NCI-H1105 treated with DMSO at 0.1 percent for 48 hours (cell line): ENCODE measurements around the gene NUDCD2.
"Not testable (repeated sequence)": the region's sequence is repeated elsewhere in the genome, so short reads cannot be mapped to it uniquely, and the experiment has no call there.

Experiments
- DNase-seq: peaks from one replicate; lab custom pipeline; 2025; lab: John Stamatoyannopoulos, UW

The NUDCD2 gene

GRCh38 chr5:163467682-163468081 lies 7.8 kb upstream of the NUDCD2 start:
- no peak for DNase-seq

- DNase-seq: no peak
Observed at GRCh38 chr5:163463063-163463435, 3.1 kb upstream of the NUDCD2 start.

GRCh38 chr5:163460562-163461171 lies 765 bp upstream of the NUDCD2 start, which contains the start of gene HMMR:
HMMR (plus strand) TSS chr5:163460632; CDS start chr5:163460693, 61 bp downstream.
- peak; percentile 32 for DNase-seq

- peak; percentile 32 for DNase-seq
Observed at GRCh38 chr5:163459462-163459818, 462 bp downstream of the NUDCD2 start.

GRCh38 chr5:163458778-163459385 lies 1.0 kb downstream of the NUDCD2 start:
- DNase-seq: no peak

GRCh38 chr5:163456840-163457239 lies 3.1 kb downstream of the NUDCD2 start:
- no peak for DNase-seq

GRCh38 chr5:163456029-163456589 lies 3.8 kb downstream of the NUDCD2 start:
- no peak for DNase-seq

GRCh38 chr5:163455406-163455805 lies 4.5 kb downstream of the NUDCD2 start:
- not testable (repeated sequence) for DNase-seq

- DNase-seq: no peak
Observed at GRCh38 chr5:163453705-163454104, 6.2 kb downstream of the NUDCD2 start.

- no peak for DNase-seq
Observed at GRCh38 chr5:163451489-163451888, 8.4 kb downstream of the NUDCD2 start.

GRCh38 chr5:163448491-163448890 lies 11.4 kb downstream of the NUDCD2 start:
- no peak for DNase-seq

- DNase-seq: no peak
Observed at GRCh38 chr5:163447875-163448274, 12.0 kb downstream of the NUDCD2 start.

- DNase-seq: no peak
Observed at GRCh38 chr5:163447191-163447590, 12.7 kb downstream of the NUDCD2 start.

- DNase-seq: no peak
Observed at GRCh38 chr5:163445345-163445744, 14.6 kb downstream of the NUDCD2 start.

GRCh38 chr5:163444526-163444925 lies 15.4 kb downstream of the NUDCD2 start:
- no peak for DNase-seq

- no peak for DNase-seq
Observed at GRCh38 chr5:163440954-163441353, 18.9 kb downstream of the NUDCD2 start.

GRCh38 chr5:163439092-163439425 lies 20.8 kb downstream of the NUDCD2 start:
- no peak for DNase-seq

- DNase-seq: peak; percentile 88
Observed at GRCh38 chr5:163437309-163438182, 22.4 kb downstream of the NUDCD2 start, which contains the start of gene CCNG1. CCNG1 (plus strand) TSS chr5:163437595; CDS start chr5:163439257, 1,662 bp downstream.

- no peak for DNase-seq
Observed at GRCh38 chr5:163437011-163437308, 22.9 kb downstream of the NUDCD2 start.

- no peak for DNase-seq
Observed at GRCh38 chr5:163436515-163436914, 23.4 kb downstream of the NUDCD2 start.

GRCh38 chr5:163434401-163434866 lies 25.5 kb downstream of the NUDCD2 start:
- DNase-seq: no peak

- DNase-seq: no peak
Observed at GRCh38 chr5:163433271-163433670, 26.6 kb downstream of the NUDCD2 start.

- DNase-seq: no peak
Observed at GRCh38 chr5:163432544-163432943, 27.4 kb downstream of the NUDCD2 start.
